Fibroblast of lung (primary cell): ENCODE measurements around the gene TBC1D14.

ENCODE experiments used
- CTCF ChIP-seq, 2 donors: IDR thresholded peaks in 1 of 2; conservative IDR thresholded peaks in 1 of 2; 1 replicate in 1 of 2; 2 replicates in 1 of 2; pipeline ENCODE4 v1.5.1; 2011 to 2012; ENCODE audit warnings: low read length in 2 of 2, control low read depth in 1 of 2, inconsistent platforms in 1 of 2, low read depth in 1 of 2, mild to moderate bottlenecking in 1 of 2
- EZH2 ChIP-seq: IDR thresholded peaks from 2 replicates; pipeline ENCODE4 v1.5.1; 2012; ENCODE audit warnings: low read length, control low read depth, mild to moderate bottlenecking; ENCODE audit errors: missing control alignments

- TF ChIP-seq CTCF (conservative IDR thresholded peaks at IDR 0.05 in 1 of 2, IDR thresholded peaks at IDR 0.05 in 1 of 2; ENCODE audit: low read depth in 1 of 2, low read length in 2 of 2), result no peak
- no peak for TF ChIP-seq EZH2
Observed at GRCh38 chr4:7000421-7001176, 91.0 kb downstream of the TBC1D14 start.
